GM12873 (cell line): Measurements from ENCODE around the gene TBC1D5.

Experiments
- CTCF ChIP-seq: IDR thresholded peaks from 2 replicates; pipeline ENCODE4 v1.5.1; 2012; ENCODE audit warnings: low read depth, mild to moderate bottlenecking, moderate library complexity, low read length, control low read depth; ENCODE audit not compliant: insufficient read depth; ENCODE audit errors: missing control alignments

TBC1D5 gene

GRCh38 chr3:17330660-17331059, 411.8 kb downstream of the TBC1D5 start:
- TF ChIP-seq CTCF: no peak

GRCh38 chr3:17329927-17330326, 412.5 kb downstream of the TBC1D5 start:
- no peak for TF ChIP-seq CTCF

- TF ChIP-seq CTCF: no peak
Measured at GRCh38 chr3:17322106-17322793, 420.2 kb downstream of the TBC1D5 start.

- TF ChIP-seq CTCF: no peak
Measured at GRCh38 chr3:17320266-17320665, 422.2 kb downstream of the TBC1D5 start.

- TF ChIP-seq CTCF: no peak
Measured at GRCh38 chr3:17315897-17316296, 426.5 kb downstream of the TBC1D5 start.

- no peak for TF ChIP-seq CTCF
Measured at GRCh38 chr3:17314171-17314570, 428.3 kb downstream of the TBC1D5 start.

- no peak for TF ChIP-seq CTCF
Measured at GRCh38 chr3:17313746-17314145, 428.7 kb downstream of the TBC1D5 start.

GRCh38 chr3:17310983-17311382, 431.4 kb downstream of the TBC1D5 start:
- TF ChIP-seq CTCF: no peak
